NCI-H1105 (cell line): ENCODE data around the gene EN2.

Source experiments
- DNase-seq: peaks from one replicate; lab custom pipeline; 2025; lab: John Stamatoyannopoulos, UW

EN2 gene

GRCh38 chr7:155458111-155458877 is at the start of gene EN2:
EN2 (plus strand) TSS chr7:155458129; CDS start chr7:155458378, 249 bp downstream.
- no peak for DNase-seq

GRCh38 chr7:155408651-155409586 is 49.0 kb upstream of the EN2 start:
- no peak for DNase-seq

- DNase-seq: no peak
Observed at GRCh38 chr7:155409980-155410379, 47.9 kb upstream of the EN2 start.

- no peak for DNase-seq
Observed at GRCh38 chr7:155410431-155410830, 47.5 kb upstream of the EN2 start.

GRCh38 chr7:155411718-155412415 is 46.1 kb upstream of the EN2 start:
- no peak for DNase-seq

- peak; percentile 85 for DNase-seq
Observed at GRCh38 chr7:155412416-155413253, 45.3 kb upstream of the EN2 start.

GRCh38 chr7:155414547-155415492 is 43.1 kb upstream of the EN2 start:
- no peak for DNase-seq

- no peak for DNase-seq
Observed at GRCh38 chr7:155416646-155417380, 41.1 kb upstream of the EN2 start.

- DNase-seq: no peak
Observed at GRCh38 chr7:155418304-155418703, 39.6 kb upstream of the EN2 start.

- no peak for DNase-seq
Observed at GRCh38 chr7:155418941-155419755, 38.8 kb upstream of the EN2 start.

GRCh38 chr7:155420116-155420515 is 37.8 kb upstream of the EN2 start:
- DNase-seq: no peak

GRCh38 chr7:155422151-155422550 is 35.8 kb upstream of the EN2 start:
- no peak for DNase-seq

- no peak for DNase-seq
Observed at GRCh38 chr7:155422599-155423336, 35.2 kb upstream of the EN2 start.

- no peak for DNase-seq
Observed at GRCh38 chr7:155423337-155424285, 34.3 kb upstream of the EN2 start.

GRCh38 chr7:155424301-155425010 is 33.5 kb upstream of the EN2 start:
- DNase-seq: no peak

GRCh38 chr7:155425011-155425340 is 33.0 kb upstream of the EN2 start:
- no peak for DNase-seq
